GM12878 (cell line): Measurements from ENCODE around the gene NT5C1A. TPM values are rescaled to one million over a fixed set of nuclear protein-coding genes. Genes with fewer than 3 reads are reported as not detected.

Source experiments
- ATAC-seq: fragments of 200-7000 bp; cut with Tn5 transposase; 3 replicates; pipeline ENCODE4 v1.9.1; 2020; ENCODE audit warnings: mild to moderate bottlenecking, moderate library complexity
- BruUV-seq: library from RNA; stranded (reverse); fragments of 400-500 nt; replicated peaks from 2 replicates; lab custom pipeline; 2021; lab: Mats Ljungman, UMichigan
- CTCF ChIA-PET: fragments of 300-600 bp; sonication (Branson Sonifier 250); formaldehyde crosslinking; extraction: SDS; loops from one replicate; lab custom pipeline; 2021; ENCODE audit warnings: inconsistent platforms; lab: Yijun Ruan, JAX
- POLR2A ChIA-PET: fragments of 350-600 bp; formaldehyde crosslinking; extraction: SDS; loops from one replicate; lab custom pipeline; 2021; ENCODE audit warnings: inconsistent platforms; lab: Charles Lee
- RAD21 ChIA-PET: fragments of 300-600 bp; sonication (Branson Sonifier 250); formaldehyde crosslinking; loops from one replicate; lab custom pipeline; 2023; ENCODE audit warnings: antibody characterized with exemption; ENCODE audit not compliant: unreplicated experiment; lab: Charles Lee
- SMC1A ChIA-PET: fragments of 300-600 bp; sonication (Branson Sonifier 250); formaldehyde crosslinking; loops from one replicate; lab custom pipeline; 2023; ENCODE audit not compliant: unreplicated experiment, uncharacterized antibody; lab: Charles Lee
- DNase-seq: peaks from one replicate; pipeline ENCODE4 v3.0.0-alpha.2; 2011; ENCODE audit warnings: low read depth, low spot score
- FAIRE-seq: peaks from 3 replicates; lab custom pipeline; 2011; peaks lifted over from hg19 to GRCh38; lab: Jason Lieb, UNC
- H2AFZ ChIP-seq: 2 replicates; pipeline ENCODE4 v1.6.0; 2011; ENCODE audit warnings: low read depth, low read length, control low read depth; ENCODE audit not compliant: control insufficient read depth
- H3K27ac ChIP-seq: 2 replicates; pipeline ENCODE4 v1.5.1; 2011; ENCODE audit warnings: control low read depth; ENCODE audit not compliant: control insufficient read depth, insufficient read depth
- H3K27me3 ChIP-seq, 2 experiments: replicated peaks in 1 of 2; 2 replicates each; pipeline versions ENCODE4 v1.6.0 to v1.6.1; 2011; ENCODE audit warnings: low read length in 1 of 2; ENCODE audit not compliant: control insufficient read depth in 2 of 2, insufficient read depth in 2 of 2
- H3K36me3 ChIP-seq, 2 experiments: 2 replicates each; pipeline ENCODE4 v1.5.1; 2011; ENCODE audit warnings: low read length in 1 of 2; ENCODE audit not compliant: control insufficient read depth in 2 of 2, insufficient read depth in 2 of 2
- H3K4me1 ChIP-seq: 2 replicates; pipeline ENCODE4 v1.6.1; 2011; ENCODE audit warnings: mild to moderate bottlenecking, low read length, moderate library complexity, mixed read lengths; ENCODE audit not compliant: control insufficient read depth, insufficient read depth
- H3K4me2 ChIP-seq: 2 replicates; pipeline ENCODE4 v1.6.0; 2011; ENCODE audit warnings: control low read depth; ENCODE audit not compliant: control insufficient read depth, insufficient read depth
- H3K4me3 ChIP-seq: fragments of 200-600 bp; sonication (generic); 2 replicates; pipeline ENCODE4 v1.5.1; 2016
- H3K79me2 ChIP-seq: 2 replicates; pipeline ENCODE4 v1.6.0; 2011; ENCODE audit warnings: low read length; ENCODE audit not compliant: control insufficient read depth, insufficient read depth
- H3K9ac ChIP-seq: 2 replicates; pipeline ENCODE4 v1.8.0; 2011; ENCODE audit warnings: low read length, control low read depth, mixed read lengths; ENCODE audit not compliant: control insufficient read depth, insufficient read depth
- H3K9me3 ChIP-seq: replicated peaks from 3 replicates; pipeline ENCODE4 v1.5.1; 2011; ENCODE audit warnings: mild to moderate bottlenecking, low read length; ENCODE audit not compliant: control insufficient read depth, insufficient read depth
- H4K20me1 ChIP-seq: 2 replicates; pipeline ENCODE4 v1.6.0; 2011; ENCODE audit not compliant: control insufficient read depth, insufficient read depth
- ASH2L ChIP-seq: fragments of 300-600, 200-600 bp; sonication (generic); IDR thresholded peaks from 2 replicates; pipeline ENCODE4 v1.6.1; 2017; ENCODE audit warnings: low read depth, mild to moderate bottlenecking, borderline replicate concordance
- CBFB ChIP-seq: IDR thresholded peaks from 2 replicates; pipeline ENCODE4 v1.6.1; 2016; ENCODE audit warnings: antibody characterized with exemption, low read depth
- CBX5 ChIP-seq: sonication (generic); IDR thresholded peaks from 2 replicates; pipeline ENCODE4 v1.6.1; 2016; ENCODE audit warnings: low read depth, moderate library complexity, mild to moderate bottlenecking, inconsistent platforms
- CHD2 ChIP-seq: IDR thresholded peaks from 2 replicates; pipeline ENCODE4 v1.6.1; 2011; ENCODE audit warnings: low read depth, low read length, improper control_type of control experiment, borderline replicate concordance
- MYC ChIP-seq: IDR thresholded peaks from 2 replicates; pipeline ENCODE4 v1.6.1; 2011; ENCODE audit warnings: mild to moderate bottlenecking, low read length, moderate library complexity, inconsistent platforms; ENCODE audit not compliant: insufficient read depth, insufficient replicate concordance, insufficient read length, severe bottlenecking
- NFXL1 ChIP-seq: fragments of 450-650 bp; IDR thresholded peaks from 2 replicates; pipeline ENCODE4 v1.6.1; 2017; ENCODE audit warnings: antibody characterized with exemption, mild to moderate bottlenecking, borderline replicate concordance
- RB1 ChIP-seq: fragments of 450-650 bp; formaldehyde crosslinking; IDR thresholded peaks from 2 replicates; pipeline ENCODE4 v1.6.1; 2017; ENCODE audit warnings: mild to moderate bottlenecking, borderline replicate concordance
- REST ChIP-seq: IDR thresholded peaks from 2 replicates; pipeline ENCODE4 v1.6.1; 2012; ENCODE audit warnings: mild to moderate bottlenecking, low read depth, low read length
- SIN3A ChIP-seq: IDR thresholded peaks from 2 replicates; pipeline ENCODE4 v1.6.1; 2012; ENCODE audit warnings: low read depth, low read length, improper control_type of control experiment
- SIX5 ChIP-seq: IDR thresholded peaks from 2 replicates; pipeline ENCODE4 v1.6.1; 2011; ENCODE audit warnings: mild to moderate bottlenecking, low read depth, low read length, moderate library complexity; ENCODE audit not compliant: severe bottlenecking
- SMAD5 ChIP-seq: IDR thresholded peaks from 2 replicates; pipeline ENCODE4 v1.6.1; 2016; ENCODE audit warnings: antibody characterized with exemption, low read depth
- TAF1 ChIP-seq: IDR thresholded peaks from 2 replicates; pipeline ENCODE4 v1.6.1; 2011; ENCODE audit warnings: mild to moderate bottlenecking, low read depth, low read length, borderline replicate concordance
- YY1 ChIP-seq: IDR thresholded peaks from 2 replicates; pipeline ENCODE4 v1.6.1; 2011; ENCODE audit warnings: low read depth, mild to moderate bottlenecking, low read length
- ZNF384 ChIP-seq: IDR thresholded peaks from 2 replicates; pipeline ENCODE4 v1.6.1; 2012; ENCODE audit warnings: low read depth, mild to moderate bottlenecking, low read length, improper control_type of control experiment, borderline replicate concordance
- WGBS: methylation state at CpG from one replicate; pipeline ENCODE4 v1.1.6; 2016; ENCODE audit warnings: low lambda C conversion rate; ENCODE audit not compliant: insufficient replicate concordance, insufficient coverage; ENCODE audit errors: missing lambda C conversion rate; 5-methylcytosine and 5-hydroxymethylcytosine counted together
- in situ Hi-C: fragments of 300-500 bp; cut with MboI; formaldehyde crosslinking; loops from 9 replicates; pipeline ENCODE4 v1.14.3; 2018; ENCODE audit warnings: mixed read lengths
- intact Hi-C: fragments of 100-400 bp; cut with micrococcal nuclease; formaldehyde crosslinking; loops from one replicate; pipeline ENCODE4 v1.14.2; 2022; ENCODE audit not compliant: unreplicated experiment
- polyA plus RNA-seq, 11 experiments: library from polyadenylated mRNA; depleted of rRNA in 4 of 11; unstranded in 6 of 11; stranded (reverse) in 5 of 11; fragments of >200 nt; fragmentation: Nextera tagmentation in 4 of 11; fragmentation: Illumina TruSeq in 1 of 11; extraction: Ambion mirVana in 4 of 11; extraction: Trizol in 1 of 11; gene quantifications; 1 replicate in 1 of 11; 2 replicates in 10 of 11; pipeline versions ENCODE4 v1.2.1 to v1.2.3, GENCODE V29; 2011 to 2016; ENCODE audit warnings: inconsistent platforms in 2 of 11, missing spikeins in 2 of 11, low read depth in 1 of 11
- total RNA-seq, 4 experiments: library from RNA; depleted of rRNA in 3 of 4; stranded (reverse); fragments of >200 nt in 3 of 4; fragmentation: Illumina TruSeq in 1 of 4; extraction: Trizol in 1 of 4; gene quantifications; 2 replicates each; pipeline versions ENCODE4 v1.2.1 to v1.2.3, GENCODE V29; 2013 to 2021
- TF ChIP-seq, protein P1 (sequence below): fragments of 450-650 bp; IDR thresholded peaks from 2 replicates; pipeline ENCODE4 v1.6.1; 2016; ENCODE audit warnings: mild to moderate bottlenecking
- TF ChIP-seq, protein P2 (sequence below): IDR thresholded peaks from 2 replicates; pipeline ENCODE4 v1.6.1; 2011; ENCODE audit warnings: low read depth, mild to moderate bottlenecking, low read length, moderate library complexity, borderline replicate concordance; ENCODE audit errors: extremely low read depth
- TF ChIP-seq, protein P3 (sequence below): IDR thresholded peaks from 2 replicates; pipeline ENCODE4 v1.6.1; 2011; ENCODE audit warnings: mild to moderate bottlenecking, low read depth, low read length, moderate library complexity; ENCODE audit not compliant: insufficient replicate concordance

NT5C1A gene
- total and polyA plus RNA-seq, 10 of the 15 experiments (the other 5 are each of a cell fraction or from before 2014, with no cell fraction given), result 0.05 to 0.77 (median 0.22) TPM; not detected in 1

- no peak for ATAC-seq
- RAD21 ChIA-PET, result no interaction called here
- Histone ChIP-seq H3K4me1 (peaks cover 7% of the 10 kb centered on the region), H3K36me3 (no peaks in the 10 kb centered on the region), H3K27ac (no peak overlapping the region), H2AFZ (no peak overlapping the region), H4K20me1 (no peaks in the 10 kb centered on the region), H3K4me2 (no peak overlapping the region), H3K27me3 (peaks cover 1 to 4% of the 10 kb centered on the region in 2 experiments; a peak in 3 of 4 replicates), H3K4me3 (no peak overlapping the region), H3K79me2 (no peaks in the 10 kb centered on the region), H3K9ac (no peak overlapping the region), H3K9me3 (no peaks in the 10 kb centered on the region)
- 0% methylated on average over 2 of the region's 2 CpGs for WGBS
- CTCF ChIA-PET, result interaction anchor here (0.9 kb wide), 1 partner anchor 32 kb away, joined by 4 read pairs; no protein-coding TSS in a partner anchor
- no peak for DNase-seq
- FAIRE-seq, result no peak
- POLR2A ChIA-PET, result no interaction called here
- intact Hi-C loops (no loop called here), in situ Hi-C loops (no loop called here)
- TF ChIP-seq TAF1 (no peak), MYC (no peak), RB1 (no peak), SIN3A (no peak), REST (no peak), CBFB (no peak), ZNF384 (no peak), CBX5 (no peak), ASH2L (no peak), CHD2 (no peak), YY1 (no peak), SMAD5 (no peak), SIX5 (no peak), NFXL1 (no peak)
- TF ChIP-seq, protein P1, sequence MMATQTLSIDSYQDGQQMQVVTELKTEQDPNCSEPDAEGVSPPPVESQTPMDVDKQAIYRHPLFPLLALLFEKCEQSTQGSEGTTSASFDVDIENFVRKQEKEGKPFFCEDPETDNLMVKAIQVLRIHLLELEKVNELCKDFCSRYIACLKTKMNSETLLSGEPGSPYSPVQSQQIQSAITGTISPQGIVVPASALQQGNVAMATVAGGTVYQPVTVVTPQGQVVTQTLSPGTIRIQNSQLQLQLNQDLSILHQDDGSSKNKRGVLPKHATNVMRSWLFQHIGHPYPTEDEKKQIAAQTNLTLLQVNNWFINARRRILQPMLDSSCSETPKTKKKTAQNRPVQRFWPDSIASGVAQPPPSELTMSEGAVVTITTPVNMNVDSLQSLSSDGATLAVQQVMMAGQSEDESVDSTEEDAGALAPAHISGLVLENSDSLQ, result no peak
- TF ChIP-seq, protein P2, sequence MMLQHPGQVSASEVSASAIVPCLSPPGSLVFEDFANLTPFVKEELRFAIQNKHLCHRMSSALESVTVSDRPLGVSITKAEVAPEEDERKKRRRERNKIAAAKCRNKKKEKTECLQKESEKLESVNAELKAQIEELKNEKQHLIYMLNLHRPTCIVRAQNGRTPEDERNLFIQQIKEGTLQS, result no peak
- TF ChIP-seq, protein P3, sequence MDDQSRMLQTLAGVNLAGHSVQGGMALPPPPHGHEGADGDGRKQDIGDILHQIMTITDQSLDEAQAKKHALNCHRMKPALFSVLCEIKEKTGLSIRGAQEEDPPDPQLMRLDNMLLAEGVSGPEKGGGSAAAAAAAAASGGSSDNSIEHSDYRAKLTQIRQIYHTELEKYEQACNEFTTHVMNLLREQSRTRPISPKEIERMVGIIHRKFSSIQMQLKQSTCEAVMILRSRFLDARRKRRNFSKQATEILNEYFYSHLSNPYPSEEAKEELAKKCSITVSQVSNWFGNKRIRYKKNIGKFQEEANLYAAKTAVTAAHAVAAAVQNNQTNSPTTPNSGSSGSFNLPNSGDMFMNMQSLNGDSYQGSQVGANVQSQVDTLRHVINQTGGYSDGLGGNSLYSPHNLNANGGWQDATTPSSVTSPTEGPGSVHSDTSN, result no peak
- SMC1A ChIA-PET, result interaction anchor here (0.7 to 1.1 kb wide), 3 partner anchors 9 to 20 kb away, joined by 3 to 4 read pairs (median 3); no protein-coding TSS in a partner anchor
- no TSS peak for BruUV-seq
Measured at GRCh38 chr1:39690225-39690624, 18.3 kb upstream of the NT5C1A start.
